WTC11 (cell line): Measurements from ENCODE around the gene CCDC137. TPM values are rescaled to one million over a fixed set of nuclear protein-coding genes. Genes with fewer than 3 reads are reported as not detected.
A peak's percentile ranks its signal among the peaks of the same experiment; 100 is the strongest.

Source experiments
- ATF1 ChIP-seq: sonication (generic); formaldehyde crosslinking; IDR thresholded peaks from 2 replicates; pipeline ENCODE4 v1.8.1; 2023; ENCODE audit warnings: mild to moderate bottlenecking, moderate library complexity, missing genetic modification reagents
- ATF2 ChIP-seq: sonication (generic); formaldehyde crosslinking; IDR thresholded peaks from 2 replicates; pipeline ENCODE4 v1.8.1; 2022; ENCODE audit warnings: low read depth, missing genetic modification reagents, borderline replicate concordance
- CBFB ChIP-seq: sonication (generic); formaldehyde crosslinking; IDR thresholded peaks from 2 replicates; pipeline ENCODE4 v1.8.1; 2022; ENCODE audit warnings: mild to moderate bottlenecking, low read depth, missing genetic modification reagents
- E2F1 ChIP-seq: sonication (generic); formaldehyde crosslinking; IDR thresholded peaks from 2 replicates; pipeline ENCODE4 v1.8.0; 2022; ENCODE audit warnings: mild to moderate bottlenecking, missing genetic modification reagents
- E2F5 ChIP-seq: sonication (generic); formaldehyde crosslinking; IDR thresholded peaks from 2 replicates; pipeline ENCODE4 v1.8.1; 2022; ENCODE audit warnings: mild to moderate bottlenecking, moderate library complexity, missing genetic modification reagents
- FOXJ3 ChIP-seq: sonication (generic); formaldehyde crosslinking; IDR thresholded peaks from 2 replicates; pipeline ENCODE4 v1.9.0; 2021; ENCODE audit warnings: missing genetic modification reagents, mild to moderate bottlenecking, borderline replicate concordance
- IRF1 ChIP-seq: sonication (generic); formaldehyde crosslinking; IDR thresholded peaks from 2 replicates; pipeline ENCODE4 v1.8.0; 2023; ENCODE audit warnings: missing genetic modification reagents
- NR1H2 ChIP-seq: sonication (generic); formaldehyde crosslinking; IDR thresholded peaks from 2 replicates; pipeline ENCODE4 v1.9.0; 2021; ENCODE audit warnings: mild to moderate bottlenecking, moderate library complexity, missing genetic modification reagents
- PRRX2 ChIP-seq: fragments of 250-450 bp; sonication (Bioruptor Pico); IDR thresholded peaks from 2 replicates; pipeline ENCODE4 v1.8.0; 2021; ENCODE audit warnings: mild to moderate bottlenecking
- RELA ChIP-seq: sonication (generic); formaldehyde crosslinking; IDR thresholded peaks from 2 replicates; pipeline ENCODE4 v1.8.1; 2022; ENCODE audit warnings: missing genetic modification reagents, mild to moderate bottlenecking, borderline replicate concordance
- SMAD3 ChIP-seq: sonication (generic); formaldehyde crosslinking; IDR thresholded peaks from 2 replicates; pipeline ENCODE4 v1.8.0; 2022; ENCODE audit warnings: missing genetic modification reagents, mild to moderate bottlenecking, borderline replicate concordance
- TCF7 ChIP-seq: sonication (generic); formaldehyde crosslinking; IDR thresholded peaks from 2 replicates; pipeline ENCODE4 v1.8.0; 2022; ENCODE audit warnings: mild to moderate bottlenecking, low read depth, missing genetic modification reagents, moderate library complexity
- TEAD1 ChIP-seq: sonication (generic); formaldehyde crosslinking; IDR thresholded peaks from 2 replicates; pipeline ENCODE4 v1.8.0; 2022; ENCODE audit warnings: mild to moderate bottlenecking, missing genetic modification reagents
- TEAD4 ChIP-seq: sonication (generic); formaldehyde crosslinking; IDR thresholded peaks from 2 replicates; pipeline ENCODE4 v1.8.0; 2022; ENCODE audit warnings: mild to moderate bottlenecking, missing genetic modification reagents
- ZNF219 ChIP-seq: sonication (generic); formaldehyde crosslinking; IDR thresholded peaks from 2 replicates; pipeline ENCODE4 v1.8.0; 2023; ENCODE audit warnings: missing genetic modification reagents, mild to moderate bottlenecking, borderline replicate concordance
- ZNF317 ChIP-seq: sonication (generic); formaldehyde crosslinking; IDR thresholded peaks from 2 replicates; pipeline ENCODE4 v1.8.1; 2023; ENCODE audit warnings: low read depth, mild to moderate bottlenecking, moderate library complexity, missing genetic modification reagents, borderline replicate concordance
- ZNF532 ChIP-seq: fragments of 250-450 bp; sonication (Bioruptor Pico); IDR thresholded peaks from 2 replicates; pipeline ENCODE4 v1.9.0; 2021; ENCODE audit warnings: mild to moderate bottlenecking, borderline replicate concordance
- total RNA-seq: library from RNA; stranded (reverse); gene quantifications from 3 replicates; pipeline ENCODE4 v1.2.3, GENCODE V29; 2021
- TF ChIP-seq, protein P1 (sequence below): sonication (generic); formaldehyde crosslinking; conservative IDR thresholded peaks from 2 replicates; pipeline ENCODE4 v1.8.1; 2022; ENCODE audit warnings: mild to moderate bottlenecking, missing genetic modification reagents
- TF ChIP-seq, protein P2 (sequence below): sonication (generic); formaldehyde crosslinking; IDR thresholded peaks from 2 replicates; pipeline ENCODE4 v1.8.1; 2023; ENCODE audit warnings: mild to moderate bottlenecking, missing genetic modification reagents, moderate library complexity

CCDC137 gene
- total RNA-seq, 1 experiment from 2014 or later, result 36.8 TPM

DNA sequence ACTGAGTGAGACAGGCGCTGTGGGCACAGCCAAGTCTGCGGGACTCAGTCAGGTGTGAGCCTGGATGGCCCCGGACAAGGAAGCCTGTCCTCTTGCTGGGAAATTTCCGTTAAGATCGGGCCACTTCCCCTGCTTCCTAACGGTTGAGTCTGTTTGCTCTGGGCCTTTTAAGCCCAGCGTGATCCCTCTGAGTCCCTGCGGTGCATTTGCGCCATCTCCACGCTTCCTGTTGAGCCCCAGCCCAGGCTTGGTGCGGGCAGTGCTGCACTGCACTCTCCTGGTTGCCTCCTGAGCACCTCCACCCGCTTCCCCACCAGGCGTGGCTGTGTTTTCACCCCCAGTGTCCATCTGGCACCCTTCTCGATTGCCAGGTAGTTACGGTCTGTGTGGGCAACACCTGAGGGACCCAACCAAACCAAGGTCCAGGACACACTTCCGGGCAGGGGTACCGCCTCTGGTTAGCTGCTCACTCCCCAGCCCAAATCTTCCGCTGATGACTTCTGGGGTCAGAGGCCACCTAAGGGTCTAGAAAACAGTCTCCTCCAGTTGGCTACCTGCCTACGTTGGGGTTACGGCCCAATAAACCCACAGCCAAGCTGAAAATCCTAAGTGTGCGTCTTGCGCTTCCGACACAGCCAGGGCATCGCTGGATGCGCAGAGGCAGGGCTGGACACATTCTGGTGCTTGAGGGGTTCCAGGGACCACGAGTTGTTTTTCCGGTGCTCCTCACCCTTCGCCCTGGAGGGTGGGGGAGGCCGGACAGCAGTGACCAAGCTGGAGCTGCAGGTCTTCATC, 44.2 kb downstream of the CCDC137 start (continued):
- no peak for TF ChIP-seq ZNF532 (CRISPR knock-in tag)
- TF ChIP-seq, protein P1, sequence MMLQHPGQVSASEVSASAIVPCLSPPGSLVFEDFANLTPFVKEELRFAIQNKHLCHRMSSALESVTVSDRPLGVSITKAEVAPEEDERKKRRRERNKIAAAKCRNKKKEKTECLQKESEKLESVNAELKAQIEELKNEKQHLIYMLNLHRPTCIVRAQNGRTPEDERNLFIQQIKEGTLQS, result no peak
- TF ChIP-seq TEAD1 (CRISPR knock-in tag), result 0 out of 2 replicates have a peak, but pooled peaks have one; percentile 44
- TF ChIP-seq E2F5 (CRISPR knock-in tag), result no peak
- TF ChIP-seq TEAD4 (CRISPR knock-in tag), result no peak
- TF ChIP-seq ZNF219 (CRISPR knock-in tag), result no peak
- peak; percentile 75; the same call in 1 of the 2 replicates for TF ChIP-seq ATF1
- TF ChIP-seq SMAD3, result no peak
- TF ChIP-seq FOXJ3, result no peak
- no peak for TF ChIP-seq CBFB (CRISPR knock-in tag)
- no peak for TF ChIP-seq E2F1 (CRISPR knock-in tag)
- TF ChIP-seq RELA (CRISPR knock-in tag), result no peak
- TF ChIP-seq, protein P2, sequence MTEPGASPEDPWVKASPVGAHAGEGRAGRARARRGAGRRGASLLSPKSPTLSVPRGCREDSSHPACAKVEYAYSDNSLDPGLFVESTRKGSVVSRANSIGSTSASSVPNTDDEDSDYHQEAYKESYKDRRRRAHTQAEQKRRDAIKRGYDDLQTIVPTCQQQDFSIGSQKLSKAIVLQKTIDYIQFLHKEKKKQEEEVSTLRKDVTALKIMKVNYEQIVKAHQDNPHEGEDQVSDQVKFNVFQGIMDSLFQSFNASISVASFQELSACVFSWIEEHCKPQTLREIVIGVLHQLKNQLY, result no peak
- TF ChIP-seq IRF1, result no peak
- no peak for TF ChIP-seq ZNF317
- no peak for TF ChIP-seq NR1H2
- TF ChIP-seq TCF7 (CRISPR knock-in tag), result no peak
- peak; percentile 72; the same call in 1 of the 2 replicates for TF ChIP-seq PRRX2 (CRISPR knock-in tag)
- no peak for TF ChIP-seq ATF2 (CRISPR knock-in tag)
- TF ChIP-seq, all 79 proteins: peak for 12
